GM18858 (cell line): Measurements from ENCODE around the gene CTPS2.
"Not testable (repeated sequence)": the region's sequence is repeated elsewhere in the genome, so short reads cannot be mapped to it uniquely, and the experiment has no call there.

ENCODE experiments used
- ATAC-seq: cut with Tn5 transposase; IDR thresholded peaks from one replicate; pipeline ENCODE4 v1.9.1; 2021; ENCODE audit not compliant: unreplicated experiment

CTPS2 gene

DNA sequence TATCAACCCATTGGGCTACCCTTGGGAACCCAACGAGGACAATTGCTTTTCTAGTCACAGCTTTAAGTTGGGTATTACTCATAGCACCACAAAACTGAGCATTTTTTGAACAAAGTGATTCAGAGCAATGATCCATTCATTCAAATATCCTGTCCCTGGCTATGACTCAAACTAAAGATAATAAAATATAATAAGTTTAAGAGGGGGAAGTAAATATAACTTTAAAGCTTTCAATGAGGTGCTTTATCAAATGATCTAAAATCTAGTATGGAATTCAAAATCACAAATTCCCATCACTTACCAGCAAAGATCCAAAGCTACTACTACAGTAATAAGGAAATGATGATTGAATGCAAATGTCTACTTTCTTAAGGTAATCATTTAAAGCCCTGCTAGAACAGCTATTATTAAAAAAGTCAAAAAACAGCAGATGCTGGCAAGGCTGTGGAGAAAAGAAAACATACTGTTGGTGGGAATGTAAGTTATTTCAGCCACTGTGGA lies 102.3 kb downstream of the CTPS2 start:
- no peak for ATAC-seq

DNA sequence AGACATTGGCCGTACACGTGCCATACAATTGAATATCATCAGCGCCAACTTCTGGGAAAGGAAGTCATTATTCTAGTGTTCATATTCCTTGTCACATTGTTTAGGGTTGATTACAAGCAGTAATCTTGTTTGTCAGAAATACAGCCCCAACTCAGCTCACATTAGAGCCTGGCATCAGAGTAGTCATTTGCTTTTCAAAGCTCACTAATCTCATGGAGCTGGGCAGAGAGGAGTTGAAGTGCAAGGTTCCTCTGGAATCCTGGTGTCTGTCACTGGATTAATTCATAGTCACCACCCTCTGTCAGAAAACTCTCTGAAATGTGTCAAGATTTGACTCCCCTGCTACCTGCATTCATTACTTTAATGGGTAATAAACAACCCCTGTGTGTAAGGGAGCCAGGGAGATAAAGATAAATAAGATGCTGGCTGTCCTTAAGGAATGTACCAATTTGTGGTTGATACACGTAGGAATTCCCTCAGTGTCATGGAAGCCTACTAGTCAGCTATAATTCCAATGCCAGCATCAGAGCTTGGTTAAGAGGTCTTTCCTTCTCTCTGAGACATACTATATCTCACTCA lies 106.2 kb downstream of the CTPS2 start:
- no peak for ATAC-seq

DNA sequence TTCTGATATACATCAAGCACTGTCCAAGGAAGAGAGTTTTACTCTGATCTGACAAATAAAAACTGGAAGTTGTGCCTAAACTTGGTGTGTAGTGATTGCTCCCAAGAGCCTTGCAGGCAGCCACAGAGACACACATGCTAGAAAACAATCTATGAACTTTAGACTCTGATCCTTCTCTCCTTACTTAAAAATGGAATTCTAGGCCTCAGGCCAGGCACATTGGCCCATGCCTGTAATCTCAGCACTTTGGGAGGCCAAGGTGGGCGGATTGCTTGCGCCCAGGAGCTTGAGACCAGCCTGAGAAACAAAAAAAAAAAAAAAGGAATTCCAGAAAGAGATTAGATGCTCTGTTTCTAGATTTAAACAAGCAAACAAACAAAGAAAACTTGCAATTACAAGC lies 108.1 kb downstream of the CTPS2 start:
- ATAC-seq = no peak

DNA sequence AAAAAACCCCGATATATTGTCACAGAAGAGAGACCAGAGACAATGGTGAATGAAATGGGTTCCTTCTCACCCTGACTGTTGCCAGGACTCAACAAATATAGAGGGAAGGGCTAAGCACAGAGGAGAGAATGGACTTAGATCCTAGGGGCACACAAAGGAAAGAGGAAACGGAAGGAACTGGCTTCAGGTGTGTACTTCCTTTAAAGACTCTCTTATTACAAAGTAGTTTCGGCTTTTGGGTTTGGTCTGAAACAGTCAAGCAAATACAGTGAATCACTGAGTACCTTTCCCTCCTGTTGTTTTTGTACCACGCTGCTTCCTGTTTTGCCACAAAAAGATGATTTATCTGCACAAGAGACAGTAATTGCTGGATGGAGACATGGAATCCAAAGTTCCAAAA lies 108.6 kb downstream of the CTPS2 start:
- no peak for ATAC-seq

DNA sequence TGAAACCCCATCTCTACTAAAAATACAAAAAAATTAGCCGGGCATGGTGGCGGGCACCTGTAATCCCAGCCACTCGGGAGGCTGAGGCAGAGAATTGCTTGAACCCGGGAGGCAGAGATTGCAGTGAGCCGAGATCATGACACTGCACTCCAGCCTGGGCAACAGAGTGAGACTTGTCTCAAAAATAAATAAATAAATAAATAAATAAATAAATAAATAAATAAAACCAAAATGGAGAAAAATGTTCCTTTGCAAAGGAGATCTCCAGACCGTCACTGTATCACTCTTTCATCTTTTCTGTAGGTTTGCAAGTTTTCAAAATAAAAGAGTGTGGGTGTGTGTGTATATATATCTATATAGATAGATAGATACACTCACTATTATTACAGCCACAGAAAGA lies 109.2 kb downstream of the CTPS2 start:
- ATAC-seq = not testable (repeated sequence)

DNA sequence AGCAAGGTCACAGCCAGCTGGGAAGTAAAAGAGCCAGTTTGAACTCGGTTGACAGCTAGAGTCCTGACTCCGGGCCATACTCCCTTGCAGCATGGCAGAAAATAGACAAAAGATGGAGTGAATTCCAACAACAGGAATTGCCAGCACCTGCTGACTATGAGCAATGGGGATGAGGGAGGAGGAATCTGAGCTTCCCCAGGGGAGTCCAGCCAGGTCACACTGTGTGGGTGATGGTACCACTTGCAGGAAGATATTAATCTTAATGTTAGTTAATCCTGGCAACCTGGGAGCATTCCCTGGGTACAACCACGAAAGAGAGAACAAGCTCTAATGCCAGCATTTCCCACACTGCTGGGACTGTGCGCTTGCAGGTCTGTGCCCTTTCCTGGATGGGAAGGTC lies 110.6 kb downstream of the CTPS2 start:
- ATAC-seq = no peak

DNA sequence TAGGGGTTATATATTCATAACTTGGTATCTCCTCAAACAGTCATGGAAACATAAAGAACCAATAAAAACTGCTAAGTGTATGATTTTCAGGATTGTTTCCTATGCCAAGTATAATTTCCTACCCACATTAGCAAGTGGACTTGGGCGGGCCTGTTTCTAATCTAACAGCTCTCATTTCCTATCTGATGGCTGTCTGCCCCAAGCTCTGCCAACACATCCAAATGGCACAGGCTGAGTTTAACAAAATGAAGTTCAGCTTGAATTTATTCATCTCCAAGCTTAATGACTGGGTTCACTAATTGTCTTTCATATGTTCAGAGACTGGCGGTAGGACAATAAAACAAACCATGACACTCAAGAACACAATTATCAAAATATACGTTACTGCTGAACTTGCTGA lies 118.0 kb downstream of the CTPS2 start:
- no peak for ATAC-seq

DNA sequence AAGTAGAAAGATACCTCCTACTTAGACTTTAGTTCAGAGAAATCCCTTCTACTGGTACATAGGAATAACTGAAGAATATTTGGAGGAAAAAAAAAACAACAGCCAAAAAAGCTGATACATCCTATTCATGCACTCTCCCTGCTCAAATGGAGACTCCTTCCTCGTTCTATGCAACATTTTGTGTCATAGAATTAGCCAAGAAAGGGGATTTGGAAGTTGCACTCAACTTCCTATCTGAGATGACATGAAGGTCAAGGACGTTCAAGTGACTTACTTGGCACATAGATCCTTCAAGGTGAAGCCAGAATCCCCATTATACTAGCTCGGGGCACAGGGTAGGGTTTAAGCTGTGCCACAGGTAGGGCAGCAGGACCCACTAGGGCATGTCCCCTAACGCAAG lies 118.7 kb downstream of the CTPS2 start:
- no peak for ATAC-seq

DNA sequence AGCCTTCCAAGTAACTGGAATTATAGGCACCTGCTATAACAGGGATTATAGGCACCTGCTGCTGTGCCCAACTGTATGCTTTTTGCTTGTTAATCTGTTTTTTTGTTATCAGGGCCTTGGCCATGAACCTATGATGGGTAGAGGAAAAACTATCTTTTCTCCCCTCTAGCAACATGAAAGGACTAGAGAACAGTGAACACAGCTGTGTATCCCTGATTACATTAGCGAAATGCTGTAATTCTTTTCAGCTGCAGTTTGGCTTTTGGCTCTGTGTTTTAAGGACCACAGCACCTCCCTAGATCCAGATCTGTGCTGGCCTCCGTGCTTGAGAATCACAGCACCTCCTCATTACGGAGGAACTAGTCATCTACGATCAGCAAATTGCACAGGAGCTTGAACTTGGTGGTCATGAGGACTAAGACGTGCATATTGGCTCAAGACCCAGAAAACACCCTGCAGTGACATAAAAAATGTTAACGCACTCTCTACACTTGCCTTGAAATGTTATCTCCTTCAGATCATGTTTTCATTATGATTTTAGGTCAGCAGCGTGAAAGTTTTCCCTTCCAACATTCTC lies 120.2 kb downstream of the CTPS2 start:
- ATAC-seq = no peak

DNA sequence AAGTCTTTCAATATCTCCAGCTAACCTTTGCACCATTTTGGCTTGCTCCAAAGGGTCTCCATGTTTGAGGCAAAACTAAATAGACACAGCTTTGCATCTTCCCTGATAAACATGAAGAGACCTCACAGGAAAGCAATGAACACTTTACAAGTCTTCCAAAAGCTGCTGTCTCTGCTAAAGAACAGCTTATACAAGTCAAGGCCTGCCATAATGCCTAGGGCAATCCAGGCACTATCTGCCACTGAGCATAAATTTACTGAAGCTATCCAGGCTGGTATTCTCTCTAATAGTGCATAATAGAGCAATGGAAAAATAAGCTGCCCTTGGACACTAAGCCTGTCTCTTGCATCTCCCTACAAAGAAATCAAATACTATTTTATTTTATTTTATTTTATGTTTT lies 122.6 kb downstream of the CTPS2 start:
- ATAC-seq = no peak

DNA sequence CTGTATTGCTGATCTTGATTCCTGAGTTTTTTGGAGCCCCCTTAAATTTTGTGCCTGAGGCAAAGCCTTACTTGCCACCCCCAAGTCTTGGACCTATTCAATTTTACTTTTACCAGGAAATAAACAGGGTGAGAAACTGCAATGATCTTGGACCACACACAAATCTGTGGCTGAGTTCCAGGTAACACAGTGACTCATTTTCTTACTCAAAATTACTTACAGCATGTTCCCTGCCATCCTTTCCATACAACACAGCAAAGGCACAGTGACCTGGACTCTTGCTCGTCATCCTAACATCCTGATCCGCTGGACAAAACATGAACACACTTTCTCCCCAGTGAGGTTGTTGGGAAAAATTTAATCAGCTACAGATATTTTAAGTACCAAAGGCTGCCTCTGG lies 123.3 kb downstream of the CTPS2 start:
- no peak for ATAC-seq

DNA sequence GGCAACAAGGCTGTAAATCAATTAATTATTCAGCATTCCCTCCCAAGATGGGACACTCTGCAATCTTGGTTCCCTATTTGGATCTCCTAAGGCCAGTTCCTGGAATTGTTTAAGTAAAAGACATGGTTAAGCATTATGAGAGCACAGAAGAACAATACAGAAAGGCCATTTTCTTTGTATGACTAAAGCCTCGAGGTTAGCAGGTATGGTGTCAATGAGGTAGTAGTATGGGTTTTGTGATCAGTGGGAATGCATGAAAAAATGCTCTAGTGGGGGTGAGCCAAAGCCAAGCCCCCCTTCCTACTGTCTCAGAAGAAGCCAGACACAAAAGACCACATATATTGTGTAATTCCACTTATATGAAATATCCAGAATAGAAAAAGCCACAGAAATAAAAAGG lies 124.2 kb downstream of the CTPS2 start:
- ATAC-seq = no peak

DNA sequence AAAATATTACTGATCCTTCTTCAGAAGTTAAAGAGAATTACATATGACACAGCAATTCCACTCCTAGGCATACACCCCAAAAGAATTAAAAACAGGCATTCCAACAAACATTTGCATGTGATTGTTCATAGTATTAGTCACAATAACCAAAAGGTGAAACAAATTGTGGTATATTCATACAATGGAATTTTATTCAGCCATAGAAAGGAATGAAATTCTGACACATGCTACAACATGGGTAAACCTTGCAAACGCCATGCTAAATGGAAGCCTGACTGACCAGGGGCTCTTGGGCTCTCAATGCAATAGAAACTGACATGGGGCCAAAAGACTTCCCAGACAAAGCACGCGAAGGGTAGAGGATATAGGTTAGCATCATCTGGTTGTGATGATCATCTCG lies 124.6 kb downstream of the CTPS2 start:
- no peak for ATAC-seq

DNA sequence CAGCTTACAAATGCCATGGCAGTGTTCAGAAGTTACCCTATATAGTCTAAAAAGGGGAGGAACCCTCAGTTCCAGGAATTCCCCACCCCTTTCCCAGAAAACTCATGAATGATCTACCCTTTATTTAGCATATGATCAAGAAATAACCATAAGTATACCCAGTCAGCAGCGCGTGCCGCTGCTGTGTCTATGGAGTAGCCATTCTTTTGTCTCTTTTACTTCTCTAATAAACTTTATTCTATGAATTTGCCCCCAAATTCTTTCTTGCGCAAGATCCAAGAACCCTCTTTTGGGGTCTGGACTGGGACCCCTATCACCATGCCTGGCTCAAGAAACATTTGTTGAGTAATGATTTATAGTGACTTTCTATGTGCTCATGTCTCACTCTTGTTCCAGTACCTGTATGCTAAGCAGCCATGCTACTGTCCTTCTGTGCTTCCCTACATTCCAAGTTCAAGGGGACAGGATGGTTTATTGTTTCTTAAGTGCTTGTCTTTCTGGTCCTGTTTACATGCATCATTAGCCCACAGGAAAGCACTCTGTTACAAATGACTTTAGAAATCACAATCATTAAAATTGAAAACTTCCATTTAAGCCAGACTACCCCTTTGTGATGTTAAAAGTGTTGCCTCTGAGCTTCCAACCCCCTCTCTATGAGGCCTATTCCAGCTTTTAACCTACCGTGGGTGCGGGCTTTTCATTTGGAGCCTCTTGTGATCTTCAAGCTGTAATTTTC lies 125.9 kb downstream of the CTPS2 start:
- no peak for ATAC-seq

DNA sequence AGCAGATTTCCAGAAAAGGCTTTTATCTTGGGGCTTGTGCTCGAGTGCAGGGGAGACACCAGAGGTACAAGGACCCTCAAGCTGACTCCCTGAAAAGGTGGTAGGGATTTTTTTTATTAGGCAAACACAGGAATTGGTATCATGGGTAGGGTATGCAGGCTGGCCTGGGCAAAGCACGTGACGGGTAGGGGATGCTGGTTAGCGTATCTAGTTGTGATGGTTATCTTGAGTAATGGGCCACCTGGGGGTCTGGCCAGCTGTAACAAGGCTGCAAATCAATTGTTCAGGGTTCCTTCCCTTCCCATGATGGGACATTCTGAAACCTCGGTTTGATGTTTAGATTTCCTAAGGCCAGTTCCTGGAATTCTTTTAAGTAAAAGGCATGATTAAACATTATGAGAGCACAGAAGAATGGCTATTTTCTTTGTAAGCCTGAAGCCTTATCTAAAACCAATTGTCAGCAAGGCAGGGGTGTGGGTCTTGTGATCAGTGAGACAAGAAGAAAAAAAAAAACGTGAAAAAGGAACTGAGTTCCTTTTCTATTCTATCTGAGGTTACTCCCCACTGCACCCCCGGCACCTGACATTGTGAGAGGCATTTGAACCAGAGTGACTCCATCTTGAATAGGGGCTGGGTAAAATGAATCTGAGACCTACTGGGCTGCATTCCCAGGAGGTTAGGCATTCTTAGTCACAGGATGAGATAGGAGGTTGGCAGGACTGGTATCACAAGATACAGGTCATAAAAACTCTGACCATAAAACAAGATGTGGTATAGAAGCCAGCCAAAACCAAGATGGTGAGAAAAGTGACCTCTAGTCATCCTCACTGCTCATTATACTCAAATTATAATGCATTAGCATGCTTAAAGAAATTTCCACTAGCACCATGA lies 126.7 kb downstream of the CTPS2 start:
- ATAC-seq = no peak

DNA sequence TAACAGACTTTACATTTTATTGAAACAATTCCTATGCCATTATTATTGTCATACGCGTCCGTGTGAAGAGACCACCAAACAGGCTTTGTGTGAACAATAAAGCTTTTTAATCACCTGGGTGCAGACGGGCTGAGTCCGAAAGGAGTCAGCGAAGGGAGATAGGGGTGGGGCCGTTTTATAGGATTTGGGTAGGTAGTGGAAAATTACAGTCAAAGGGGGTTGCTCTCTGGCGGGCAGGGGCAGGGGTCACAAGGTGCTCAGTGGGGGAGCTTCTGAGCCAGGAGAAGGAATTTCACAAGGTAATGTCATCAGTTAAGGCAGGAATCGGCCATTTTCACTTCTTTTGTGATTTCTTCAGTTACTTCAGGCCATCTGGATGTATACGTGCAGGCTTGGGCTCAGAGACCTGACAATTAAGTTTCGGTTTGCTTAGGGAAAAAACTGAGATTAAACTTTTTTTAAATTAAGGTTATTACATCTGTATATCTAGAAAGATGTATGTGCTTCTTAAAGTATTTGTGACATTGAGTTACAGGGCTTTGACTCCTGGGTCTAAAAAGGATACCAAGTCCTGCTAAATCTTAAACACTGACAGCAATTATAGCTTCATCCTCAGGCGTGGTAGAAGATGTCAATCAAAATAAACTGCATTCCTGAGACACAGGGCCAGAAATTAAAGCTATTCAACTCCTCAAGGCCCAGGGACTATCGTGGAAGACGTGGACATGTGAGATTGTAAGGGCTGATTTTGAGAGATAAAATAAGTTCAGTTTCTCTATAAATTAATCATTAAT lies 132.3 kb downstream of the CTPS2 start:
- ATAC-seq = not testable (repeated sequence)

DNA sequence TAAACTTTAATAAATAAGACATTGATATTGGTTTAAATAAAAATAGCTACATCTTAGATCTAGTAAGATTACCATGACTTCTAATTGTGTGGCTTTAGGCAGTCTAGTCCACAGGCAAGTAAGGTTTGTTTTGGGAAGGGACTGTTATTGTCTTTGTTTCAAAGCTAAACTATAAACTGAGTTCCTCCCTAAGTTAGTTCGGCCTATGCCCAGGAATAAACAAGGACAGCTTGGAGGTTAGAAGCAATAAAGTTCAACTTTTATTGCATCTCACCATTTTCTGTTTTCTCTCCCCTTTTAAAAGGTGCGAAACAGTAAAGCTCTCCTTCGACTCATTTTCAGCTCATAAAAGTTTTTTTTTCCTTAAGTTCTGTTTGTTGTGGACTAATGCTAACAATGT lies 133.0 kb downstream of the CTPS2 start:
- ATAC-seq = no peak

DNA sequence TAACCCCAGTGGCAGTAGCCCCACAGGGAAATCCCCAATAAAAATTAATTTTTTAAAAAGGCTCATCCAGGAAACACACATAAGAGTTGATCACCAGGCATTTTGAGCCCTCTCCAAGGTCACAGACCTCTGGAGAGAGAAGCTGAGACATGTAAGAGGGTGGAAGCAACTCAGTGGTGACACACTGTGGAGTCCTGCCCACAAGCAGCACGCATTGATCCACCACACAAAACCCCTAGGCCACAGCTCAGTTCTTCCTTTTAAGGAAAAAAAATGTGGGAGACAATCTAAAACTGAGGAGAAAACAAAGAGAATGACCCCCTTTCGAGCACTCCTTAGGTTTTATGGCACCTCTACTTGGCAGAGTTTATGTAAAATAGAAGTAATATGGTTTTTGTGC lies 134.3 kb downstream of the CTPS2 start:
- ATAC-seq = no peak

DNA sequence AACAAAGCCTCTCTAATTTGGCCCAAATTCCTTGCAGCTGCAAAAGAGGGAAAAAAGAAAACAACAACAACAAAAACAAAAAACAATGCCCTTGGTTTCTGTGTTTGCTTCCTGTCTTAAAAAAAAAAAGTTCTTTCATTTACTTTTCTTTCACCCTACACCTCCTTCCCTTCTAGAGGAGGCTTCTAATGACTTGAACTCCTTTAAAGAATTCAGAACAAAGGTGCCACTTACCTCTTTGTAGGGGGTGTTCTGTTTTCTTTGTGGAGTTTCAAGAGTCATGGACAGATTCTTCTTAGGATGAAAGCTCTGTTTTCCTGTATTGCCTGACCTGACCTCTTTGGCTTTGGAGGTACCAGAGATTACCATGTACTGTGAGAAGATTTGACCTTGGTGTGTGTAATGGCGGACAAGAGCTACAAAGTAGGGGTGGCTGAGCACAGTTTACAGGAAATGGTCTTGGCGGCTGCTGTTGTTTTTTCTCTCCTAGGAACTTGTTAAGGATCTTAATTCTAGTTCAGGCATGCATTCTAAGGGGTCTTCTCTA lies 134.9 kb downstream of the CTPS2 start:
- ATAC-seq = no peak

DNA sequence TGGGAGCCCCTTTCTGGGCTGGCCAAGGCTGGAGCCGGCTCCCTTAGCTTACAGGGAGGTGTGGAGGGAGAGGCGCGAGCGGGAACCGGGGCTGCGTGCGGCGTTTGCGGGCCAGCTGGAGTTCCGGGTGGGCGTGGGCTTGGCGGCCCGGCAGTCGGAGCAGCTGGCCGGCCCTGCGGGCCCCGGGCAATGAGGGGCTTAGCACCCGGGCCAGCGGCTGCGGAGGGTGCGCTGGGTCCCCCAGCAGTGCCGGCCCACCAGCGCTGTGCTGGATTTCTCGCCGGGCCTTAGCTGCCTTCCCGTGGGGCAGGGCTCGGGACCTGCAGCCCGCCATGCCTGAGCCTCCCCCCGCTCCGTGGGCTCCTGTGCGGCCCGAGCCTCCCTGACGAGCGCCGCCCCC lies 137.1 kb downstream of the CTPS2 start:
- ATAC-seq = not testable (repeated sequence)
